ENCODE results near the gene TMEM222. TPM values are rescaled to one million over a fixed set of nuclear protein-coding genes. Genes with fewer than 3 reads are reported as not detected.

Gene TMEM222
- 61.8 TPM for polyA plus RNA-seq (2012; ENCODE audit: insufficient read length, low read depth)

- peak; percentile 70; the same call in 1 of the 2 replicates for TF ChIP-seq TAF1 (IDR thresholded peaks at IDR 0.05; ENCODE audit: borderline replicate concordance, insufficient read depth, low read length)
- TF ChIP-seq SIN3A (IDR thresholded peaks at IDR 0.05; ENCODE audit: borderline replicate concordance, insufficient read depth, low read length) = peak; percentile 61; the same call in 1 of the 2 replicates
- peak in 1 of 2 experiments; percentile 43; a peak in 1 of 4 replicates for TF ChIP-seq REST (IDR thresholded peaks at IDR 0.05; ENCODE audit: insufficient read depth in 1 of 2, low read depth in 2 of 2, low read length in 2 of 2)
- peak; percentile 66 for TF ChIP-seq POLR2AphosphoS5 (IDR thresholded peaks at IDR 0.05; ENCODE audit: low read depth, low read length)
- TF ChIP-seq FOXP2 (optimal IDR thresholded peaks at IDR 0.05; ENCODE audit: borderline replicate concordance, extremely low read depth, extremely low read length, insufficient read depth) = peak; percentile 85
Observed at GRCh38 chr1:27321813-27322568, at the start of gene TMEM222. TSS of gene TMEM222 (plus strand) at chr1:27322163. CDS start at chr1:27322198, 35 bp downstream.

GRCh38 chr1:27274204-27274603 lies 47.8 kb upstream of the TMEM222 start:
- TF ChIP-seq SIN3A (IDR thresholded peaks at IDR 0.05; ENCODE audit: borderline replicate concordance, insufficient read depth, low read length) (no peak), FOXP2 (optimal IDR thresholded peaks at IDR 0.05; ENCODE audit: borderline replicate concordance, extremely low read depth, extremely low read length, insufficient read depth) (no peak), REST (IDR thresholded peaks at IDR 0.05; ENCODE audit: insufficient read depth in 1 of 2, low read depth in 2 of 2, low read length in 2 of 2) (no peak), TAF1 (IDR thresholded peaks at IDR 0.05; ENCODE audit: borderline replicate concordance, insufficient read depth, low read length) (no peak)

- TF ChIP-seq POLR2AphosphoS5 (IDR thresholded peaks at IDR 0.05; ENCODE audit: low read depth, low read length) (no peak), REST (IDR thresholded peaks at IDR 0.05; ENCODE audit: insufficient read depth in 1 of 2, low read depth in 2 of 2, low read length in 2 of 2) (no peak), SIN3A (IDR thresholded peaks at IDR 0.05; ENCODE audit: borderline replicate concordance, insufficient read depth, low read length) (no peak), TAF1 (IDR thresholded peaks at IDR 0.05; ENCODE audit: borderline replicate concordance, insufficient read depth, low read length) (no peak), FOXP2 (optimal IDR thresholded peaks at IDR 0.05; ENCODE audit: borderline replicate concordance, extremely low read depth, extremely low read length, insufficient read depth) (no peak)
Observed at GRCh38 chr1:27275696-27276095, 46.3 kb upstream of the TMEM222 start.

GRCh38 chr1:27284425-27285273 lies 37.3 kb upstream of the TMEM222 start:
- TF ChIP-seq POLR2AphosphoS5 (IDR thresholded peaks at IDR 0.05; ENCODE audit: low read depth, low read length) (no peak), FOXP2 (optimal IDR thresholded peaks at IDR 0.05; ENCODE audit: borderline replicate concordance, extremely low read depth, extremely low read length, insufficient read depth) (no peak), REST (IDR thresholded peaks at IDR 0.05; ENCODE audit: insufficient read depth in 1 of 2, low read depth in 2 of 2, low read length in 2 of 2) (no peak), TAF1 (IDR thresholded peaks at IDR 0.05; ENCODE audit: borderline replicate concordance, insufficient read depth, low read length) (no peak), SIN3A (IDR thresholded peaks at IDR 0.05; ENCODE audit: borderline replicate concordance, insufficient read depth, low read length) (no peak)

Measured in PFSK-1 (cell line).